Thyroid gland (tissue), 4 donors: ENCODE results near the gene LHX4.

Experiments
- POLR2A ChIP-seq, 2 donors: fragments of 450-650 bp; IDR thresholded peaks; one replicate each; pipeline ENCODE4 v1.6.1; 2017; ENCODE audit warnings: antibody characterized with exemption in 2 of 2, mild to moderate bottlenecking in 2 of 2, moderate library complexity in 1 of 2
- TF ChIP-seq, protein P1 (sequence below), 6 experiments: fragments of 200-600 bp in 3 of 6; fragments of 450-650 bp in 3 of 6; sonication (generic) in 3 of 6; IDR thresholded peaks; one replicate each; pipeline ENCODE4 v1.5.1; 2016 to 2019; ENCODE audit warnings: antibody characterized with exemption in 6 of 6, mild to moderate bottlenecking in 2 of 6, inconsistent platforms in 1 of 6, moderate library complexity in 1 of 6

DNA sequence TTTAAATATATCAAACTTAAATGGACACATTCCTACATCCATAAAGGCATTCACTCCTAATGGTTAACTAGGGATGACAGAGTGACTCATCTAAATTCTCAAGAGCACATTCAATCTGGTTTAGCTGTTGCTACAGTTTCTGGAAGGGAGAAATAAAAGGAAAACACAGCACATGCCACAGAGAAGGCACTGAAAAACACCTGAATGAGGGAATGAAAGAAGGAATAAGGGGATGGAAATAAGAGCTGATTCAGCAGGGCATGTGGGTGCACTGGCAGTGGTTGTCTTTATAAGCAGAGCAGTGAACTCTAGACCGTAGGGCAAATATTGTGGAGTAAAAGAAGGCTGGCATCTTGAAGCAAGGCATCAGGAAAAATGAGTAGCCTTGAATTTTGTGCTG, 79.3 kb downstream of the LHX4 start:
- TF ChIP-seq, protein P1, sequence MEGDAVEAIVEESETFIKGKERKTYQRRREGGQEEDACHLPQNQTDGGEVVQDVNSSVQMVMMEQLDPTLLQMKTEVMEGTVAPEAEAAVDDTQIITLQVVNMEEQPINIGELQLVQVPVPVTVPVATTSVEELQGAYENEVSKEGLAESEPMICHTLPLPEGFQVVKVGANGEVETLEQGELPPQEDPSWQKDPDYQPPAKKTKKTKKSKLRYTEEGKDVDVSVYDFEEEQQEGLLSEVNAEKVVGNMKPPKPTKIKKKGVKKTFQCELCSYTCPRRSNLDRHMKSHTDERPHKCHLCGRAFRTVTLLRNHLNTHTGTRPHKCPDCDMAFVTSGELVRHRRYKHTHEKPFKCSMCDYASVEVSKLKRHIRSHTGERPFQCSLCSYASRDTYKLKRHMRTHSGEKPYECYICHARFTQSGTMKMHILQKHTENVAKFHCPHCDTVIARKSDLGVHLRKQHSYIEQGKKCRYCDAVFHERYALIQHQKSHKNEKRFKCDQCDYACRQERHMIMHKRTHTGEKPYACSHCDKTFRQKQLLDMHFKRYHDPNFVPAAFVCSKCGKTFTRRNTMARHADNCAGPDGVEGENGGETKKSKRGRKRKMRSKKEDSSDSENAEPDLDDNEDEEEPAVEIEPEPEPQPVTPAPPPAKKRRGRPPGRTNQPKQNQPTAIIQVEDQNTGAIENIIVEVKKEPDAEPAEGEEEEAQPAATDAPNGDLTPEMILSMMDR (IDR thresholded peaks at IDR 0.05): no peak
- no peak for TF ChIP-seq POLR2A (IDR thresholded peaks at IDR 0.05)
